ENCODE measurements around the gene C20orf204.

The C20orf204 gene

GRCh38 chr20:64042054-64042781, 6.2 kb downstream of the C20orf204 start:
- no peak for DNase-seq (ENCODE audit: low spot score)

- no peak for DNase-seq (ENCODE audit: low spot score)
These were observed 7.8 kb downstream of the C20orf204 start for GRCh38 chr20:64043768-64044167.

GRCh38 chr20:64044484-64045247, 8.7 kb downstream of the C20orf204 start:
- DNase-seq (ENCODE audit: low spot score) = no peak

- DNase-seq (ENCODE audit: low spot score) = no peak
These were observed 9.5 kb downstream of the C20orf204 start for GRCh38 chr20:64045346-64046011.

GRCh38 chr20:64047046-64047389, 11.0 kb downstream of the C20orf204 start:
- no peak for DNase-seq (ENCODE audit: low spot score)

- DNase-seq (ENCODE audit: low spot score) = no peak
These were observed 12.0 kb downstream of the C20orf204 start for GRCh38 chr20:64047968-64048401.

GRCh38 chr20:64048402-64049044, 12.5 kb downstream of the C20orf204 start:
- DNase-seq (ENCODE audit: low spot score) = no peak

- DNase-seq (ENCODE audit: low spot score) = no peak
These were observed 13.3 kb downstream of the C20orf204 start, which contains the start of gene SOX18 for GRCh38 chr20:64049060-64049877. Gene SOX18, minus strand, starts transcription at chr20:64049639. Its CDS starts 123 bp downstream, at chr20:64049516.

GRCh38 chr20:64049878-64050260, 13.9 kb downstream of the C20orf204 start:
- no peak for DNase-seq (ENCODE audit: low spot score)

GRCh38 chr20:64050261-64051032, 14.5 kb downstream of the C20orf204 start:
- DNase-seq (ENCODE audit: low spot score) = no peak

- no peak for DNase-seq (ENCODE audit: low spot score)
These were observed 15.1 kb downstream of the C20orf204 start for GRCh38 chr20:64051033-64051452.

GRCh38 chr20:64051561-64052325, 15.8 kb downstream of the C20orf204 start:
- no peak for DNase-seq (ENCODE audit: low spot score)

GRCh38 chr20:64052326-64052722, 16.3 kb downstream of the C20orf204 start:
- no peak for DNase-seq (ENCODE audit: low spot score)

- no peak for DNase-seq (ENCODE audit: low spot score)
These were observed 17.2 kb downstream of the C20orf204 start for GRCh38 chr20:64052987-64053840.

- peak; percentile 61 for DNase-seq (ENCODE audit: low spot score)
These were observed 18.1 kb downstream of the C20orf204 start for GRCh38 chr20:64053841-64054661.

GRCh38 chr20:64055396-64055892, 19.5 kb downstream of the C20orf204 start:
- DNase-seq (ENCODE audit: low spot score) = no peak

GRCh38 chr20:64055893-64056638, 20.1 kb downstream of the C20orf204 start:
- DNase-seq (ENCODE audit: low spot score) = no peak

All from cerebellar cortex (tissue), 1 donor.